HL-60 (cell line): ENCODE data around the gene RPS14.
"Not testable (repeated sequence)": the region's sequence is repeated elsewhere in the genome, so short reads cannot be mapped to it uniquely, and the experiment has no call there.

Experiments used
- DNase-seq, 2 experiments: peaks; one replicate each; pipeline ENCODE4 v3.0.0-alpha.2; 2010 to 2020; ENCODE audit warnings: low read depth in 1 of 2, low spot score in 1 of 2
- H3K27ac ChIP-seq: fragments of 250-450 bp; sonication (Bioruptor Pico); replicated peaks from 2 replicates; pipeline ENCODE4 v1.5.1; 2020; ENCODE audit warnings: mild to moderate bottlenecking, moderate library complexity
- H3K27me3 ChIP-seq: fragments of 250-450 bp; sonication (Bioruptor Pico); 2 replicates; pipeline ENCODE4 v1.5.1; 2021; ENCODE audit warnings: mild to moderate bottlenecking, moderate library complexity; ENCODE audit not compliant: insufficient read depth, poor library complexity, severe bottlenecking
- H3K4me3 ChIP-seq: replicated peaks from 2 replicates; pipeline ENCODE4 v1.5.1; 2011; ENCODE audit warnings: mild to moderate bottlenecking, control low read depth, low read length; ENCODE audit not compliant: insufficient read depth
- CTCF ChIP-seq: IDR thresholded peaks from one replicate; pipeline ENCODE4 v1.5.1; 2011; ENCODE audit warnings: low read length, control low read depth, inconsistent platforms; ENCODE audit not compliant: insufficient read depth
- GABPA ChIP-seq: IDR thresholded peaks from 2 replicates; pipeline ENCODE4 v1.6.1; 2012; ENCODE audit warnings: low read depth
- POLR2AphosphoS5 ChIP-seq: IDR thresholded peaks from 2 replicates; pipeline ENCODE4 v1.6.1; 2012; ENCODE audit warnings: low read depth
- REST ChIP-seq: IDR thresholded peaks from 2 replicates; pipeline ENCODE4 v1.6.1; 2012; ENCODE audit warnings: low read depth; ENCODE audit not compliant: insufficient replicate concordance
- SPI1 ChIP-seq: IDR thresholded peaks from 2 replicates; pipeline ENCODE4 v1.6.1; 2012; ENCODE audit warnings: low read depth, mild to moderate bottlenecking, borderline replicate concordance

RPS14 gene

GRCh38 chr5:150457121-150457520 lies 7.6 kb upstream of the RPS14 start:
- no peak overlapping the region for H3K4me3 ChIP-seq
- TF ChIP-seq POLR2AphosphoS5 (peak; percentile 48; the same call in 1 of the 2 replicates), REST (no peak)
- no peaks in the 10 kb centered on the region for H3K27me3 ChIP-seq
- peak in 1 of 2 experiments; percentile 79 for DNase-seq
- peak overlapping the region; percentile 96 for H3K27ac ChIP-seq

- H3K27ac ChIP-seq: peak overlapping the region; percentile 96
- DNase-seq: peak in 1 of 2 experiments; percentile 90
- H3K4me3 ChIP-seq: no peak overlapping the region
- H3K27me3 ChIP-seq: no peaks in the 10 kb centered on the region
- TF ChIP-seq SPI1 (peak; percentile 56; the same call in 1 of the 2 replicates), REST (no peak), GABPA (no peak), POLR2AphosphoS5 (no peak; the same call in 1 of the 2 replicates), CTCF (no peak)
These were observed 5.1 kb upstream of the RPS14 start for GRCh38 chr5:150454492-150455229.

DNA sequence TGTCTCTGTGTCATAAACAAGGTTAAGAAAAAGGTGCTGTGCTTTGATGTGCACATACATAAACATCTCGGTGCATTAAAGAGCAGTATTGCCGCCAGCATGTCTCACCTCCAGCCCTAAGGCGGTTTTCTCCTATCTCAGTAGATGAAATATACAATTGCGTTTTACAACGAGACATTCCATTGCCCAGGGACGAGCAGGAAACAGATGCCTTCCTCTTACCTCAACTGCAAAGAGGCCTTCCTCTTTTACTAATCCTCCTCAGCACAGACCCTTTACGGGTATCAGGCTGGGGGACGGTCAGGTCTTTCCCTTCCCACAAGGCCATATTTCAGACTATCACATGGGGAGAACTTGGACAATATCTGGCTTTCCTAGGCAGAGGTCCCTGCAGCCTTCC lies 4.5 kb upstream of the RPS14 start:
- not testable (repeated sequence) for H3K27me3 ChIP-seq, H3K4me3 ChIP-seq
- TF ChIP-seq SPI1: peak; percentile 94
- TF ChIP-seq POLR2AphosphoS5: peak; percentile 71; the same call in 1 of the 2 replicates
- DNase-seq: peak in 1 of 2 experiments; percentile 88
- peak overlapping the region; percentile 96 for H3K27ac ChIP-seq

DNA sequence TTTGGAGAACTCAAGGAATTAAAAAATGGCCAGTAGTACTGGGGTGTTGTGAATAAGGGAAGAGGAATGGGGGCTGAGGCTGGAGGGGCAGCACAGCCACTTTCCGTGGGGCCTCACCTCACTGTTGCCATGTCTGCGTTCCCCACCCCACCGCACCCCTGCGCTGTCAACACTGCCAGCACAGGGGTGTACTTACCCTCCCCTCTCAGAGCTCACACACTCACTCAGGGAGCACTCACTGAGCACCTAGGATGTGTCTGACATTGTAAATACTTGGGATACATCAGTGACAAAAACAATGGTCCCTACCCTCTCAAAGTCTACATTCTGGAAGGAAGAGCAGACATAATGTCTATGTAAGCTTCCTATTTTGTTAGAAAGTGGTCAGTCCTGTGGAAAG lies 3.4 kb upstream of the RPS14 start:
- Histone ChIP-seq H3K27ac (peak overlapping the region; percentile 96), H3K4me3 (no peak overlapping the region), H3K27me3 (no peaks in the 10 kb centered on the region)
- DNase-seq: no peak
- no peak for TF ChIP-seq POLR2AphosphoS5
- TF ChIP-seq GABPA: no peak

- Histone ChIP-seq H3K27ac (no peak overlapping the region; the same call in 1 of the 2 replicates), H3K4me3 (no peak overlapping the region), H3K27me3 (no peaks in the 10 kb centered on the region)
- DNase-seq: no peak
- TF ChIP-seq GABPA (no peak), POLR2AphosphoS5 (no peak)
These were observed 2.1 kb upstream of the RPS14 start for GRCh38 chr5:150451594-150451993.
